Body of pancreas (tissue), 4 donors: Measurements from ENCODE around the gene TIE1.

ENCODE experiments used
- CTCF ChIP-seq, 7 experiments: fragments of 450-650 bp in 4 of 7; fragments of 200-600 bp in 3 of 7; sonication (generic) in 3 of 7; IDR thresholded peaks; one replicate each; pipeline ENCODE4 v1.5.1; 2016 to 2019; ENCODE audit warnings: antibody characterized with exemption in 7 of 7
- POLR2A ChIP-seq, 3 donors: fragments of 450-650 bp; IDR thresholded peaks; one replicate each; pipeline ENCODE4 v1.6.1; 2016; ENCODE audit warnings: antibody characterized with exemption in 3 of 3, mild to moderate bottlenecking in 2 of 3

GRCh38 chr1:43299101-43299500 lies 1.7 kb upstream of the TIE1 start:
- TF ChIP-seq CTCF (IDR thresholded peaks at IDR 0.05), result no peak
- no peak for TF ChIP-seq POLR2A (IDR thresholded peaks at IDR 0.05)
